OCI-LY7 (cell line): ENCODE measurements around the gene DCLK1. TPM values are rescaled to one million over a fixed set of nuclear protein-coding genes. Genes with fewer than 3 reads are reported as not detected.

Experiments
- BruUV-seq: library from RNA; stranded (reverse); fragments of 400-500 nt; replicated peaks from 2 replicates; lab custom pipeline; 2021; lab: Mats Ljungman, UMichigan
- CTCF ChIA-PET: fragments of 300-600 bp; sonication (Branson Sonifier 250); formaldehyde crosslinking; loops from one replicate; lab custom pipeline; 2022; ENCODE audit warnings: antibody characterized with exemption; ENCODE audit not compliant: unreplicated experiment; lab: Charles Lee
- POLR2A ChIA-PET: fragments of 300-600 bp; sonication (Branson Sonifier 250); formaldehyde crosslinking; loops from one replicate; lab custom pipeline; 2022; ENCODE audit warnings: antibody characterized with exemption; lab: Charles Lee
- DNase-seq: peaks from one replicate; pipeline ENCODE4 v3.0.0-alpha.2; 2015; ENCODE audit warnings: low spot score
- H2AFZ ChIP-seq: fragments of 200-600 bp; sonication (generic), shearing (Covaris generic); 2 replicates; pipeline ENCODE4 v1.6.1; 2014; ENCODE audit warnings: mild to moderate bottlenecking, antibody characterized with exemption, low read length, moderate library complexity
- H3K27ac ChIP-seq: fragments of 200-600 bp; sonication (generic); 2 replicates; pipeline ENCODE4 v1.5.1; 2014; ENCODE audit warnings: mixed run types, low read depth, mild to moderate bottlenecking, moderate library complexity, low read length, inconsistent platforms; ENCODE audit not compliant: poor library complexity, severe bottlenecking
- H3K36me3 ChIP-seq: fragments of 200-600 bp; sonication (generic); 2 replicates; pipeline ENCODE4 v1.6.1; 2014; ENCODE audit warnings: mild to moderate bottlenecking, antibody characterized with exemption, low read length, moderate library complexity, mixed read lengths; ENCODE audit not compliant: insufficient read depth
- H3K4me1 ChIP-seq: fragments of 200-600 bp; sonication (generic); 2 replicates; pipeline ENCODE4 v1.5.1; 2014; ENCODE audit warnings: mild to moderate bottlenecking, low read length; ENCODE audit not compliant: insufficient read depth, poor library complexity, severe bottlenecking
- H3K4me2 ChIP-seq: fragments of 200-600 bp; sonication (generic); 2 replicates; pipeline ENCODE4 v1.6.1; 2014; ENCODE audit warnings: mild to moderate bottlenecking, low read length
- H3K4me3 ChIP-seq: fragments of 200-600 bp; sonication (generic); 2 replicates; pipeline ENCODE4 v1.5.1; 2014; ENCODE audit warnings: mild to moderate bottlenecking, low read depth, low read length; ENCODE audit not compliant: poor library complexity, severe bottlenecking
- H3K79me2 ChIP-seq: fragments of 200-600 bp; sonication (generic); 2 replicates; pipeline ENCODE4 v1.6.1; 2016; ENCODE audit warnings: low read depth, mild to moderate bottlenecking, low read length, moderate library complexity, mixed read lengths; ENCODE audit not compliant: insufficient read depth
- H3K9me2 ChIP-seq: fragments of 200-600 bp; sonication (generic); 2 replicates; pipeline ENCODE4 v1.6.1; 2016; ENCODE audit warnings: mild to moderate bottlenecking, low read length, mixed read lengths; ENCODE audit not compliant: insufficient read depth
- H3K9me3 ChIP-seq: fragments of 200-600 bp; sonication (generic); 2 replicates; pipeline ENCODE4 v1.6.1; 2014; ENCODE audit warnings: mild to moderate bottlenecking, mixed run types, low read length, mixed read lengths
- H4K20me1 ChIP-seq: fragments of 200-600 bp; sonication (generic); 2 replicates; pipeline ENCODE4 v1.6.1; 2014; ENCODE audit warnings: mild to moderate bottlenecking, antibody characterized with exemption, low read length, moderate library complexity, mixed read lengths; ENCODE audit not compliant: insufficient read depth
- CTCF ChIP-seq: fragments of 200-600 bp; sonication (generic); conservative IDR thresholded peaks from 2 replicates; pipeline ENCODE4 v1.5.1; 2014; ENCODE audit warnings: mild to moderate bottlenecking, antibody characterized with exemption, low read length, moderate library complexity, mixed read lengths
- EZH2phosphoT487 ChIP-seq: fragments of 200-600 bp; sonication (generic); IDR thresholded peaks from 2 replicates; pipeline ENCODE4 v1.6.1; 2018; ENCODE audit warnings: low read depth, borderline replicate concordance, mild to moderate bottlenecking, mixed run types, antibody characterized with exemption, low read length, moderate library complexity, mixed read lengths
- intact Hi-C: fragments of 100-400 bp; cut with micrococcal nuclease; formaldehyde crosslinking; loops from one replicate; pipeline ENCODE4 v1.10.0; 2022; ENCODE audit not compliant: unreplicated experiment
- total RNA-seq, 2 experiments: library from RNA; depleted of rRNA in 1 of 2; stranded (reverse); fragments of >200 nt in 1 of 2; shearing (Covaris generic) in 1 of 2; gene quantifications; 2 replicates each; pipeline ENCODE4 v1.2.3, GENCODE V29; 2014 to 2022

Gene DCLK1
- total RNA-seq, 2 experiments from 2014 or later: not detected

GRCh38 chr13:35856721-35857364, 274.3 kb downstream of the DCLK1 start:
- ChIA-PET CTCF (no interaction called here), POLR2A (interaction anchor here (0.6 kb wide), 1 partner anchor 54 kb away, joined by 4 read pairs; no protein-coding TSS in a partner anchor)
- H3K9me3 ChIP-seq: no peaks in the 10 kb centered on the region
- H3K4me2 ChIP-seq: no peak overlapping the region
- H3K36me3 ChIP-seq: no peaks in the 10 kb centered on the region
- no peak overlapping the region for H3K4me3 ChIP-seq
- TF ChIP-seq CTCF (no peak), EZH2phosphoT487 (no peak)
- no peak overlapping the region for H2AFZ ChIP-seq
- H3K79me2 ChIP-seq: no peaks in the 10 kb centered on the region
- no peaks in the 10 kb centered on the region for H4K20me1 ChIP-seq
- H3K27ac ChIP-seq: no peak overlapping the region
- no peaks in the 10 kb centered on the region for H3K4me1 ChIP-seq
- no TSS peak for BruUV-seq
- no peaks in the 10 kb centered on the region for H3K9me2 ChIP-seq
- no peak for DNase-seq
- intact Hi-C loops: no loop called here

GRCh38 chr13:35856084-35856483, 275.1 kb downstream of the DCLK1 start:
- BruUV-seq: no TSS peak
- POLR2A ChIA-PET: interaction anchor here (0.6 kb wide), 1 partner anchor 54 kb away, joined by 4 read pairs; no protein-coding TSS in a partner anchor
- no peaks in the 10 kb centered on the region for H3K79me2 ChIP-seq
- no peak overlapping the region for H3K4me3 ChIP-seq
- intact Hi-C loops: no loop called here
- DNase-seq: no peak
- no peaks in the 10 kb centered on the region for H3K4me1 ChIP-seq
- H2AFZ ChIP-seq: no peak overlapping the region
- no peaks in the 10 kb centered on the region for H3K9me3 ChIP-seq
- CTCF ChIA-PET: no interaction called here
- no peaks in the 10 kb centered on the region for H4K20me1 ChIP-seq
- H3K4me2 ChIP-seq: no peak overlapping the region
- no peak overlapping the region for H3K27ac ChIP-seq
- no peak for TF ChIP-seq EZH2phosphoT487
- TF ChIP-seq CTCF: no peak
- no peaks in the 10 kb centered on the region for H3K36me3 ChIP-seq
- H3K9me2 ChIP-seq: no peaks in the 10 kb centered on the region

GRCh38 chr13:35855531-35856019, 275.6 kb downstream of the DCLK1 start:
- H4K20me1 ChIP-seq: no peaks in the 10 kb centered on the region
- H3K4me3 ChIP-seq: no peak overlapping the region
- no TSS peak for BruUV-seq
- POLR2A ChIA-PET: no interaction called here
- H3K4me1 ChIP-seq: no peaks in the 10 kb centered on the region
- H3K9me3 ChIP-seq: no peaks in the 10 kb centered on the region
- CTCF ChIA-PET: no interaction called here
- H2AFZ ChIP-seq: no peak overlapping the region
- no peaks in the 10 kb centered on the region for H3K9me2 ChIP-seq
- H3K79me2 ChIP-seq: no peaks in the 10 kb centered on the region
- no peak overlapping the region for H3K4me2 ChIP-seq
- H3K36me3 ChIP-seq: no peaks in the 10 kb centered on the region
- no peak for DNase-seq
- TF ChIP-seq CTCF: no peak
- TF ChIP-seq EZH2phosphoT487: no peak
- intact Hi-C loops: no loop called here
- H3K27ac ChIP-seq: no peak overlapping the region
